SK-N-SH treated with all-trans-retinoic acid at 6 μM for 48 hours (cell line): ENCODE results near the gene MRPS31.

Source experiments
- ATAC-seq: fragments of 200-7000 bp; cut with Tn5 transposase; 3 replicates; pipeline ENCODE4 v1.9.1; 2020; ENCODE audit warnings: mild to moderate bottlenecking, moderate library complexity
- ARNTL ChIP-seq: fragments of 450-650 bp; formaldehyde crosslinking; IDR thresholded peaks from 2 replicates; pipeline ENCODE4 v1.5.0; 2020; ENCODE audit warnings: low read depth, mild to moderate bottlenecking, moderate library complexity, borderline replicate concordance
- BACH2 ChIP-seq: fragments of 250-450 bp; sonication (Bioruptor Pico); IDR thresholded peaks from 2 replicates; pipeline ENCODE4 v1.9.0; 2021; ENCODE audit warnings: mild to moderate bottlenecking, borderline replicate concordance
- CREB5 ChIP-seq: fragments of 250-450 bp; sonication (Bioruptor Pico); IDR thresholded peaks from 2 replicates; pipeline ENCODE4 v1.5.1; 2020; ENCODE audit warnings: low read depth, mild to moderate bottlenecking, moderate library complexity
- CSDC2 ChIP-seq: fragments of 250-450 bp; sonication (Bioruptor Pico); IDR thresholded peaks from 2 replicates; pipeline ENCODE4 v1.5.0; 2020; ENCODE audit warnings: mild to moderate bottlenecking, moderate library complexity
- CSRNP3 ChIP-seq: fragments of 250-450 bp; sonication (Bioruptor Pico); IDR thresholded peaks from 2 replicates; pipeline ENCODE4 v1.5.1; 2021; ENCODE audit warnings: mild to moderate bottlenecking, moderate library complexity
- ESRRG ChIP-seq: fragments of 250-450 bp; sonication (Bioruptor Pico); IDR thresholded peaks from 2 replicates; pipeline ENCODE4 v1.6.1; 2021; ENCODE audit warnings: mild to moderate bottlenecking
- GLIS3 ChIP-seq: fragments of 250-450 bp; sonication (Bioruptor Pico); IDR thresholded peaks from 2 replicates; pipeline ENCODE4 v1.5.0; 2020; ENCODE audit warnings: mild to moderate bottlenecking, moderate library complexity
- ISL1 ChIP-seq: fragments of 250-450 bp; sonication (Bioruptor Pico); IDR thresholded peaks from 2 replicates; pipeline ENCODE4 v2.1.2; 2022; ENCODE audit warnings: mild to moderate bottlenecking, moderate library complexity
- OSR1 ChIP-seq: fragments of 250-450 bp; sonication (Bioruptor Pico); IDR thresholded peaks from 2 replicates; pipeline ENCODE4 v1.8.0; 2022; ENCODE audit warnings: moderate library complexity, mild to moderate bottlenecking, inconsistent platforms
- PATZ1 ChIP-seq: fragments of 250-450 bp; sonication (Bioruptor Pico); IDR thresholded peaks from 2 replicates; pipeline ENCODE4 v1.8.0; 2020; ENCODE audit warnings: mild to moderate bottlenecking, moderate library complexity, borderline replicate concordance
- POU6F1 ChIP-seq: fragments of 250-450 bp; sonication (Bioruptor Pico); IDR thresholded peaks from 2 replicates; pipeline ENCODE4 v1.8.0; 2021; ENCODE audit warnings: low read depth, mild to moderate bottlenecking, moderate library complexity, borderline replicate concordance
- PPARA ChIP-seq: fragments of 250-450 bp; sonication (Bioruptor Pico); IDR thresholded peaks from 2 replicates; pipeline ENCODE4 v1.5.0; 2020; ENCODE audit warnings: mild to moderate bottlenecking, borderline replicate concordance
- RARB ChIP-seq: fragments of 250-450 bp; sonication (Bioruptor Pico); IDR thresholded peaks from 2 replicates; pipeline ENCODE4 v1.8.0; 2021; ENCODE audit warnings: mild to moderate bottlenecking, moderate library complexity
- SNAI2 ChIP-seq: fragments of 250-450 bp; sonication (Bioruptor Pico); IDR thresholded peaks from 2 replicates; pipeline ENCODE4 v1.5.0; 2020; ENCODE audit warnings: mild to moderate bottlenecking, moderate library complexity
- TCF4 ChIP-seq: fragments of 250-450 bp; sonication (Bioruptor Pico); IDR thresholded peaks from 2 replicates; pipeline ENCODE4 v1.8.0; 2021; ENCODE audit warnings: mild to moderate bottlenecking, moderate library complexity, borderline replicate concordance
- TSHZ2 ChIP-seq: fragments of 250-450 bp; sonication (Bioruptor Pico); IDR thresholded peaks from 2 replicates; pipeline ENCODE4 v1.5.0; 2020; ENCODE audit warnings: mild to moderate bottlenecking, moderate library complexity
- ZC3H10 ChIP-seq: fragments of 250-450 bp; sonication (Bioruptor Pico); IDR thresholded peaks from 2 replicates; pipeline ENCODE4 v1.5.1; 2021; ENCODE audit warnings: mild to moderate bottlenecking, moderate library complexity
- ZFP3 ChIP-seq: fragments of 250-450 bp; sonication (Bioruptor Pico); IDR thresholded peaks from 2 replicates; pipeline ENCODE4 v1.5.0; 2020; ENCODE audit warnings: mild to moderate bottlenecking, moderate library complexity
- ZFP30 ChIP-seq: fragments of 450-650 bp; formaldehyde crosslinking; IDR thresholded peaks from 2 replicates; pipeline ENCODE4 v1.5.0; 2022; ENCODE audit warnings: mild to moderate bottlenecking, moderate library complexity
- ZNF565 ChIP-seq: fragments of 450-650 bp; formaldehyde crosslinking; conservative IDR thresholded peaks from 2 replicates; pipeline ENCODE4 v1.5.0; 2020; ENCODE audit warnings: low read depth, mild to moderate bottlenecking, moderate library complexity
- ZNF70 ChIP-seq: fragments of 450-650 bp; formaldehyde crosslinking; IDR thresholded peaks from 2 replicates; pipeline ENCODE4 v1.5.0; 2020; ENCODE audit warnings: mild to moderate bottlenecking, moderate library complexity
- ZNF8 ChIP-seq: fragments of 450-650 bp; formaldehyde crosslinking; IDR thresholded peaks from 2 replicates; pipeline ENCODE4 v1.5.0; 2020; ENCODE audit warnings: mild to moderate bottlenecking, moderate library complexity

The MRPS31 gene

GRCh38 chr13:40776232-40776631, 5.2 kb upstream of the MRPS31 start:
- no peak for ATAC-seq
- TF ChIP-seq CSRNP3 (CRISPR knock-in tag) (no peak), CSDC2 (CRISPR knock-in tag) (no peak)

GRCh38 chr13:40774672-40775071, 3.7 kb upstream of the MRPS31 start:
- no peak for ATAC-seq
- TF ChIP-seq CSRNP3 (CRISPR knock-in tag) (no peak), ZNF565 (CRISPR knock-in tag) (no peak), ARNTL (no peak), RARB (CRISPR knock-in tag) (no peak), TCF4 (CRISPR knock-in tag) (no peak), TSHZ2 (CRISPR knock-in tag) (no peak), BACH2 (CRISPR knock-in tag) (no peak), ZC3H10 (no peak), ESRRG (CRISPR knock-in tag) (no peak), GLIS3 (no peak), PPARA (CRISPR knock-in tag) (no peak), CREB5 (CRISPR knock-in tag) (no peak), ZNF70 (CRISPR knock-in tag) (no peak), ISL1 (CRISPR knock-in tag) (no peak), OSR1 (CRISPR knock-in tag) (no peak), POU6F1 (no peak), ZFP30 (no peak), SNAI2 (CRISPR knock-in tag) (no peak), ZFP3 (CRISPR knock-in tag) (no peak), PATZ1 (no peak)

GRCh38 chr13:40772765-40773473, 1.9 kb upstream of the MRPS31 start:
- ATAC-seq, result no peak
- TF ChIP-seq RARB (CRISPR knock-in tag), result no peak
- TF ChIP-seq ZFP30, result no peak
- no peak for TF ChIP-seq ZNF70 (CRISPR knock-in tag)
- no peak for TF ChIP-seq PATZ1
- TF ChIP-seq POU6F1, result no peak
- TF ChIP-seq TCF4 (CRISPR knock-in tag), result no peak
- no peak for TF ChIP-seq ZNF8 (CRISPR knock-in tag)
